Measurements from ENCODE around the gene CDH6. TPM values are rescaled to one million over a fixed set of nuclear protein-coding genes. Genes with fewer than 3 reads are reported as not detected.

Gene CDH6
- total and polyA plus RNA-seq, 2 experiments from 2014 or later, result 0.60 to 1.1 TPM

DNA sequence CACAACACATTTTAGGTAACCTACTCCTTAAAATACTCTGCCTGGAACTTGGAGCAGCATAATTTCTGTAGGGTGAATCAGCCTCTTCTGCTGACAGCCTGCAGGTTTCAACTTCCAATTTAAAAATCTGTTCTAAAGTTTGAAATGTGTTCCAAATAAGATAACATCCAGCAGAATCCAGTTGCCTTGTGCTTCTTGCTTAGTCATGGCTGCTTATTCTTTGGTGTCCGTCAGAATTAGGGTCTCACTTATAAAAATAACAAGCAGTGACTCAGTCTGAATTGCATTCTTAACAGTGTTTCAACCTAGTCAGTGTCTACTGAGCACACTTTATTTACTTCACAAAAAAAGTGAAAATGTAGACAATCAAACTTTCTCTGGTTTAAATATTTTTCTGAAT is 3.7 kb downstream of the CDH6 start (continued):
- TF ChIP-seq, protein P1, sequence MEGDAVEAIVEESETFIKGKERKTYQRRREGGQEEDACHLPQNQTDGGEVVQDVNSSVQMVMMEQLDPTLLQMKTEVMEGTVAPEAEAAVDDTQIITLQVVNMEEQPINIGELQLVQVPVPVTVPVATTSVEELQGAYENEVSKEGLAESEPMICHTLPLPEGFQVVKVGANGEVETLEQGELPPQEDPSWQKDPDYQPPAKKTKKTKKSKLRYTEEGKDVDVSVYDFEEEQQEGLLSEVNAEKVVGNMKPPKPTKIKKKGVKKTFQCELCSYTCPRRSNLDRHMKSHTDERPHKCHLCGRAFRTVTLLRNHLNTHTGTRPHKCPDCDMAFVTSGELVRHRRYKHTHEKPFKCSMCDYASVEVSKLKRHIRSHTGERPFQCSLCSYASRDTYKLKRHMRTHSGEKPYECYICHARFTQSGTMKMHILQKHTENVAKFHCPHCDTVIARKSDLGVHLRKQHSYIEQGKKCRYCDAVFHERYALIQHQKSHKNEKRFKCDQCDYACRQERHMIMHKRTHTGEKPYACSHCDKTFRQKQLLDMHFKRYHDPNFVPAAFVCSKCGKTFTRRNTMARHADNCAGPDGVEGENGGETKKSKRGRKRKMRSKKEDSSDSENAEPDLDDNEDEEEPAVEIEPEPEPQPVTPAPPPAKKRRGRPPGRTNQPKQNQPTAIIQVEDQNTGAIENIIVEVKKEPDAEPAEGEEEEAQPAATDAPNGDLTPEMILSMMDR (conservative IDR thresholded peaks at IDR 0.05; ENCODE audit: low read depth in 2 of 2), result no peak
- TF ChIP-seq ZNF462 (CRISPR knock-in tag; IDR thresholded peaks at IDR 0.05), result no peak
- TF ChIP-seq POLR2AphosphoS5 (IDR thresholded peaks at IDR 0.05; ENCODE audit: low read depth), result no peak
- no peak for TF ChIP-seq EZH2 (IDR thresholded peaks at IDR 0.05; ENCODE audit: low read depth, unreplicated experiment)
- no peak for TF ChIP-seq JUNB (IDR thresholded peaks at IDR 0.05; ENCODE audit: unreplicated experiment)

- Histone ChIP-seq H3K4me3 (no peak overlapping the region), H3K27me3 (ENCODE audit: insufficient read depth) (no peaks in the 10 kb centered on the region), H3K79me2 (replicated peaks; ENCODE audit: insufficient read depth) (no peaks in the 10 kb centered on the region), H3K9me2 (ENCODE audit: insufficient read depth) (no peaks in the 10 kb centered on the region), H3K36me3 (ENCODE audit: insufficient read depth) (no peaks in the 10 kb centered on the region), H3K4me1 (ENCODE audit: insufficient read depth) (no peaks in the 10 kb centered on the region), H2AFZ (no peak overlapping the region), H4K20me1 (replicated peaks; ENCODE audit: insufficient read depth) (no peaks in the 10 kb centered on the region), H3K4me2 (no peak overlapping the region), H3K27ac (ENCODE audit: low read depth) (no peak overlapping the region), H3F3A (replicated peaks; ENCODE audit: low read depth) (no peaks in the 10 kb centered on the region)
- Mint-ChIP-seq H3K27me3 (ENCODE audit: insufficient read depth, low read depth, poor library complexity) (no peaks in the 10 kb centered on the region), H3K27ac (no peak overlapping the region), H3K9me3 (no peaks in the 10 kb centered on the region), H3K36me3 (ENCODE audit: low read depth) (no peaks in the 10 kb centered on the region), H3K4me3 (no peak overlapping the region), H3K4me1 (no peaks in the 10 kb centered on the region)
- ATAC-seq (no peak), DNase-seq (ENCODE audit: low spot score) (no peak)
- TF ChIP-seq, protein P1 (conservative IDR thresholded peaks at IDR 0.05; ENCODE audit: low read depth in 2 of 2), result no peak
- TF ChIP-seq STAT1 (IDR thresholded peaks at IDR 0.05; ENCODE audit: unreplicated experiment), result no peak
- no peak for TF ChIP-seq CREB1 (CRISPR knock-in tag; IDR thresholded peaks at IDR 0.05; ENCODE audit: low read depth)
- TF ChIP-seq EZH2phosphoT487 (IDR thresholded peaks at IDR 0.05; ENCODE audit: unreplicated experiment), result no peak
Measured at GRCh38 chr5:31204958-31205357, 11.5 kb downstream of the CDH6 start.
